ENCODE measurements around the gene MGA. TPM values are rescaled to one million over a fixed set of nuclear protein-coding genes. Genes with fewer than 3 reads are reported as not detected.

Gene MGA
- total RNA-seq, 2 donors from 2014 or later: 58.5 to 62.6 TPM

DNA sequence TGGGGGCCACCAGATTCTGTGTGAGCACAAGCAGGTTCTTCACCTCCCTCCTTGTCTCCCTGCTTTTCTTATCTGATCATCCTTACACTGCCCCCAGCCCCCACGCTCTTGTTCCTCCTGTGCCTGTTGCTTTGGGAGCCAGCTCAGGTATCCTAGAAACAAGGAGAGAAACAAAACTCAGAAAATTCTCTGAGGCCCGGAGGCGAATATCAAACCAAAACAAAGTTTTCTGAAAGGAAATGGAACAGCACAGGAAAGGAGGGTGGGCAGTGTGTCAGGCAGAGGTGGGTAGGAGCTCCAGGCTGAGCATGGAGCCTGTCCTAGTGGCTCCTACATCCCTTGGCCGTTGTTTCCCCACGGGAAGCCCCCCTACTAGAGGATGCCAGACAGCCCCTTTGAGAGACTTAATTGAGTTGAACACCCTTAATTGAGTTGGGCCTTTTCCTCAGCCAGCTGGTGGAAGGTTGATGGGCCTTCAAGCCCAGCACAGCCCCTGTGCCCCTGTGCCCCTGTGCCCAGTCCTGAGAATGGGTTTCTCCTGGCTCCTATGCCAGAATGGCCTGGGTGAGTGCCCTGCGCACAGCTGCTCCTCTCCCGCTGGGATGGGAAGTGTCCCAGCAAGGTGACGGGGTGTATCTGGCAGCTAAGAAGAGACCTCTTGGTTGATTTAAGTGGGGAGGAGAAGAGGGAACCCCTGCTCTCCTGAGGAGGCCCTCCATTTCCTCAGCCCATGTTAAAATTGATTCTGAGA lies 144.9 kb downstream of the MGA start:
- Histone ChIP-seq H3K9me3 (ENCODE audit: control insufficient read depth, low read length) (no peaks in the 10 kb centered on the region), H3K27me3 (ENCODE audit: control insufficient read depth, insufficient read depth, low read length, poor library complexity, severe bottlenecking) (no peaks in the 10 kb centered on the region), H3K4me3 (ENCODE audit: low read length) (no peak overlapping the region), H3K27ac (ENCODE audit: low read depth, low read length) (no peak overlapping the region), H3K4me1 (ENCODE audit: control insufficient read depth, insufficient read depth, low read length) (no peaks in the 10 kb centered on the region), H3K9ac (ENCODE audit: extremely low read depth, low read length, poor library complexity, severe bottlenecking) (no peak overlapping the region), H3K36me3 (ENCODE audit: control insufficient read depth, insufficient read depth, low read length) (peaks cover 2% of the 10 kb centered on the region)
- peak overlapping the region; percentile 3 for H3K27ac Mint-ChIP-seq
- H3K36me3 Mint-ChIP-seq (ENCODE audit: low read depth): peaks cover 19% of the 10 kb centered on the region
- no peak for DNase-seq
- WGBS, 2 experiments (ENCODE audit: insufficient coverage in 1 of 2, insufficient read length in 1 of 2): 89 to 95% methylated on average over 5 to 8 of the region's 8 CpGs
- TF ChIP-seq, protein P1, sequence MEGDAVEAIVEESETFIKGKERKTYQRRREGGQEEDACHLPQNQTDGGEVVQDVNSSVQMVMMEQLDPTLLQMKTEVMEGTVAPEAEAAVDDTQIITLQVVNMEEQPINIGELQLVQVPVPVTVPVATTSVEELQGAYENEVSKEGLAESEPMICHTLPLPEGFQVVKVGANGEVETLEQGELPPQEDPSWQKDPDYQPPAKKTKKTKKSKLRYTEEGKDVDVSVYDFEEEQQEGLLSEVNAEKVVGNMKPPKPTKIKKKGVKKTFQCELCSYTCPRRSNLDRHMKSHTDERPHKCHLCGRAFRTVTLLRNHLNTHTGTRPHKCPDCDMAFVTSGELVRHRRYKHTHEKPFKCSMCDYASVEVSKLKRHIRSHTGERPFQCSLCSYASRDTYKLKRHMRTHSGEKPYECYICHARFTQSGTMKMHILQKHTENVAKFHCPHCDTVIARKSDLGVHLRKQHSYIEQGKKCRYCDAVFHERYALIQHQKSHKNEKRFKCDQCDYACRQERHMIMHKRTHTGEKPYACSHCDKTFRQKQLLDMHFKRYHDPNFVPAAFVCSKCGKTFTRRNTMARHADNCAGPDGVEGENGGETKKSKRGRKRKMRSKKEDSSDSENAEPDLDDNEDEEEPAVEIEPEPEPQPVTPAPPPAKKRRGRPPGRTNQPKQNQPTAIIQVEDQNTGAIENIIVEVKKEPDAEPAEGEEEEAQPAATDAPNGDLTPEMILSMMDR (conservative IDR thresholded peaks at IDR 0.05): no peak
- no peaks in the 10 kb centered on the region for H3K9me3 Mint-ChIP-seq
- H3K27me3 Mint-ChIP-seq (ENCODE audit: insufficient read depth): no peaks in the 10 kb centered on the region
- H3K4me1 Mint-ChIP-seq: no peaks in the 10 kb centered on the region
- no peak overlapping the region for H3K4me3 Mint-ChIP-seq

DNA sequence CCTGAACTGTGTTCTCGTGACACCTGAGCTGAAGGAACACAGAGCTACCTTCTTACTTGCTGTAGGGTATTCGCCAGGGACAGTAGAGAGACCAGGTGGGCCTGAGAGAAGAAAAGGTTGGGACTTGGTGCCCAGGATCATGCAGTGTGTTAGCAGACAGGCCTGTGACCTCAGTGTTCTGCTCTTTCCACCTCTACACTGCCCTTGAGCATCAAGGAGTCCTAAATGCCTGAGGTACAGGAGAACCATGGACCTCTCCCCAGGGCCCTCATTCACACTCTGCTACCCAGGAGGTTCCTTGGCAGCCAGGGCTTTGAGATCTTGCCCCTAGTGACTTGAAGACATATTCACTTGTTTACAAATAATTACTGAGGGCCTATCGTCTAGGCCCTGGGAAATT lies 145.5 kb downstream of the MGA start:
- H3K27me3 Mint-ChIP-seq (ENCODE audit: insufficient read depth): no peaks in the 10 kb centered on the region
- TF ChIP-seq, protein P1 (conservative IDR thresholded peaks at IDR 0.05): no peak
- no peak overlapping the region for H3K4me3 ChIP-seq (ENCODE audit: low read length)
- no peaks in the 10 kb centered on the region for H3K4me1 Mint-ChIP-seq
- peaks cover 13% of the 10 kb centered on the region for H3K36me3 Mint-ChIP-seq (ENCODE audit: low read depth)
- no peak for DNase-seq
- no peak overlapping the region for H3K9ac ChIP-seq (ENCODE audit: extremely low read depth, low read length, poor library complexity, severe bottlenecking)
- H3K27me3 ChIP-seq (ENCODE audit: control insufficient read depth, insufficient read depth, low read length, poor library complexity, severe bottlenecking): no peaks in the 10 kb centered on the region
- no peaks in the 10 kb centered on the region for H3K9me3 ChIP-seq (ENCODE audit: control insufficient read depth, low read length)
- no peaks in the 10 kb centered on the region for H3K4me1 ChIP-seq (ENCODE audit: control insufficient read depth, insufficient read depth, low read length)
- WGBS, 2 experiments (ENCODE audit: insufficient coverage in 1 of 2, insufficient read length in 1 of 2): 98 to 100% methylated on average over 1 to 2 of the region's 3 CpGs
- H3K27ac ChIP-seq (ENCODE audit: low read depth, low read length): no peak overlapping the region
- peaks cover 2% of the 10 kb centered on the region for H3K36me3 ChIP-seq (ENCODE audit: control insufficient read depth, insufficient read depth, low read length)
- peak overlapping the region; percentile 0 for H3K27ac Mint-ChIP-seq
- no peak overlapping the region for H3K4me3 Mint-ChIP-seq
- no peaks in the 10 kb centered on the region for H3K9me3 Mint-ChIP-seq

DNA sequence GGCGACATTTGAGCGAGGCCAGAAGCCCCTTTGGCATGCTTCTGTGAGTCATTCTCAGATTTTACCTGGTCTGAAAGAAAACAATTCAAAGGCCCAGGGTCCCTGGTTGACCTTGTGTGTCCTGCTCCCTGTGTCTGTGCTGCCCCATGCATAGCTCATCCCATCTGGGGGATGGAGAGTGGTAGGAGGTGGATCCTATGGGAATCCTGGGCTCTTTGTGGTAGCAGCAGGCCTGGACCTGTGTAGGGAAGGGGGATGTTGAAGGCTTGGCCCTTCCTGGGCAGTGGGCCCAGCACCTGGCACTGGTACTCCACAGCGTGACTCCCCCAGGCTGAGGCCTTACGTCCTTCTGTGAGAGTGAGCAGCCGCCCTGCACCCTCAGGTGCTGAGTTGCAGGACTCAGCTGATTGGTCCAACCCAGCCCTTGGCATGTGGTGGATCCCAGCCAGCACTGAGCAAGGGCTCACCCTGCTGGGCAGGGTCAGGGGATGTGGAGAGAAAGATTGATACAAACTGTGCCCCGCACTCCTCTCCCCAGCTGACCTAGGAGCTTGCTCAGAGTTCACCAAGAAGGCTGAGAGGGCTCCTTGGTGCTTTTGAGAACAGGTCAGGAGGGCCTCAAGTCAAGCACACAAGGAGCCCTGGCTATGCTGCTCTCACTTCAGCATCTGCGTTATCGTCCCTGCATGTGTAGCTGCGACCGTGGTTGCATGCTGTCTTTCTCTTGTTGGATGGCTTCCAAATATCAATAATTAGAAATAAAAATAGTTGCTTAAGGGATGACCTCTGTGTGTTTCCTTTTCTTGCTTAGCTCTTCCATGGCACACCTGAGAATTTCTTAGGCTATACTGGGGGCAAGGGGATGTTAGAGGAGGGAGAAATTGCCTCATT lies 146.3 kb downstream of the MGA start:
- Histone ChIP-seq H3K9ac (ENCODE audit: extremely low read depth, low read length, poor library complexity, severe bottlenecking) (no peak overlapping the region), H3K9me3 (ENCODE audit: control insufficient read depth, low read length) (no peaks in the 10 kb centered on the region), H3K4me1 (ENCODE audit: control insufficient read depth, insufficient read depth, low read length) (no peaks in the 10 kb centered on the region), H3K36me3 (ENCODE audit: control insufficient read depth, insufficient read depth, low read length) (peaks cover 2% of the 10 kb centered on the region), H3K4me3 (ENCODE audit: low read length) (no peak overlapping the region), H3K27me3 (ENCODE audit: control insufficient read depth, insufficient read depth, low read length, poor library complexity, severe bottlenecking) (no peaks in the 10 kb centered on the region), H3K27ac (ENCODE audit: low read depth, low read length) (no peak overlapping the region)
- Mint-ChIP-seq H3K4me1 (no peaks in the 10 kb centered on the region), H3K27ac (peak overlapping the region; percentile 0), H3K36me3 (ENCODE audit: low read depth) (peaks cover 6% of the 10 kb centered on the region), H3K9me3 (no peaks in the 10 kb centered on the region), H3K4me3 (no peak overlapping the region), H3K27me3 (ENCODE audit: insufficient read depth) (no peaks in the 10 kb centered on the region)
- TF ChIP-seq, protein P1 (conservative IDR thresholded peaks at IDR 0.05): peak; percentile 65
- 87 to 90% methylated on average over 7 to 10 of the region's 10 CpGs for WGBS, 2 experiments (ENCODE audit: insufficient coverage in 1 of 2, insufficient read length in 1 of 2)
- DNase-seq: peak; percentile 75
